GM10266 (cell line): ENCODE data around the gene OR51E2.

Experiments
- DNase-seq: peaks from one replicate; pipeline ENCODE4 v3.0.0; 2012; ENCODE audit errors: extremely low spot score
- TF ChIP-seq, protein P1 (sequence below): IDR thresholded peaks from 2 replicates; pipeline ENCODE4 v1.5.1; 2012; ENCODE audit warnings: mild to moderate bottlenecking, low read depth; ENCODE audit not compliant: control insufficient read depth, insufficient read depth; ENCODE audit errors: missing control alignments

Gene OR51E2

DNA sequence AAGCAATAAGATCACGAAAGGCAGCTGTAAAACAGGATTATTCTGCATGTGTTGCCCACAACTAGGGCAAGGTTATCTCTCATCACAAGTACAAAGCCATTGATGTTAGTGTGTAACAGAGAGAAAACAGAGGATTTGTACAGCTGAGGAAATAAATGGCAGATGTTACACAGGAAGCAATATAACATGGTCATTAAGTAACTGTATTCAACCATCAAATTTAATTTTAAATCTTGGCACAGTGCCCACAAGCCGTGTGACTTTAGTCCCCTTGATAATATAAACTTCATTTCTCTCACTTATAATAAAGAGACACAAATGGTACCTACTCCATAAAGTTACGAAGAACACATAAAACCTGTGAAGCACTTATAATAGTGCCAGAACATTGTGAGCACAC, 17.3 kb downstream of the OR51E2 start:
- DNase-seq, result no peak
- TF ChIP-seq, protein P1, sequence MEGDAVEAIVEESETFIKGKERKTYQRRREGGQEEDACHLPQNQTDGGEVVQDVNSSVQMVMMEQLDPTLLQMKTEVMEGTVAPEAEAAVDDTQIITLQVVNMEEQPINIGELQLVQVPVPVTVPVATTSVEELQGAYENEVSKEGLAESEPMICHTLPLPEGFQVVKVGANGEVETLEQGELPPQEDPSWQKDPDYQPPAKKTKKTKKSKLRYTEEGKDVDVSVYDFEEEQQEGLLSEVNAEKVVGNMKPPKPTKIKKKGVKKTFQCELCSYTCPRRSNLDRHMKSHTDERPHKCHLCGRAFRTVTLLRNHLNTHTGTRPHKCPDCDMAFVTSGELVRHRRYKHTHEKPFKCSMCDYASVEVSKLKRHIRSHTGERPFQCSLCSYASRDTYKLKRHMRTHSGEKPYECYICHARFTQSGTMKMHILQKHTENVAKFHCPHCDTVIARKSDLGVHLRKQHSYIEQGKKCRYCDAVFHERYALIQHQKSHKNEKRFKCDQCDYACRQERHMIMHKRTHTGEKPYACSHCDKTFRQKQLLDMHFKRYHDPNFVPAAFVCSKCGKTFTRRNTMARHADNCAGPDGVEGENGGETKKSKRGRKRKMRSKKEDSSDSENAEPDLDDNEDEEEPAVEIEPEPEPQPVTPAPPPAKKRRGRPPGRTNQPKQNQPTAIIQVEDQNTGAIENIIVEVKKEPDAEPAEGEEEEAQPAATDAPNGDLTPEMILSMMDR, result no peak

DNA sequence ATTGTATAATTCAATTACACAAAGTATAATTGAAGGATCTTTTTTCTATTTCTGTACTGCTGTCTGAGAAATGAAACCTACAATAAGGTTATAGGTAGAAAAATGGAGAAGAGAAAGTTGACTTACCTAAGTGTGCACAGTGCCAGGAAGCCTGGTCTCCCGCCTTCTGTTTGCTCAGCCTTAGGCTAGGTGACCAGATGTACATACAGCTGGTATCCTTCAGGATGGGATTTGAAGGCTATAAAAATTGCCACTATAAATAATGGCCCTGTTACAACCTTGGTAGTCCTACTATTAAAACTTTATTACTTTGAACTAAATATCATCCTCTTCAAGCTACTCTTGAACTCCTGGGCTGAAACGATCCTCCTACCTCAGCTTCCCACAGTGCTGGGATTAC, 19.7 kb downstream of the OR51E2 start:
- no peak for DNase-seq
- TF ChIP-seq, protein P1, result no peak

- no peak for DNase-seq
- TF ChIP-seq, protein P1, result no peak
Measured at GRCh38 chr11:4673781-4674180, 23.9 kb downstream of the OR51E2 start.

- TF ChIP-seq, protein P1, result no peak
- no peak for DNase-seq
Measured at GRCh38 chr11:4672470-4672869, 25.2 kb downstream of the OR51E2 start.

- TF ChIP-seq, protein P1, result no peak
- no peak for DNase-seq
Measured at GRCh38 chr11:4671741-4672140, 25.9 kb downstream of the OR51E2 start.

DNA sequence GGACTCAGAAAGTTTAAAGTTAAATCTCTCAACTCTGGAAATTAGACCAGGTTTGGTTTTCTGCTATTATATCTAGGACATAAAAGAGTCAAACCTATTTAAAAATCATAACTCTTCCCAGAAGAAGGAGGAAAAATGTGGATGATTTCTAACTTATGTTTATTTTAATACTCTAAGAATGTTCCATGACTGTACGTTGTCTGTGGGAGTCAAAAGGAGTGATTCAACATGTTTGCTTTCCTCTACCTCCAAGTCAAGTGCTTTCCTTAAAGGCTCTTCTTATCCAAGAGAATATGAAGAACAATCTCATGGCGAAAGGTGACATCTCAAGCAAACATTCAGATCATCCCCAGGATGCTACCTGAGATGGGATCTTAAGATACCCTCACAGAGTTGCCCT, 32.2 kb downstream of the OR51E2 start:
- no peak for DNase-seq
- TF ChIP-seq, protein P1, result no peak

DNA sequence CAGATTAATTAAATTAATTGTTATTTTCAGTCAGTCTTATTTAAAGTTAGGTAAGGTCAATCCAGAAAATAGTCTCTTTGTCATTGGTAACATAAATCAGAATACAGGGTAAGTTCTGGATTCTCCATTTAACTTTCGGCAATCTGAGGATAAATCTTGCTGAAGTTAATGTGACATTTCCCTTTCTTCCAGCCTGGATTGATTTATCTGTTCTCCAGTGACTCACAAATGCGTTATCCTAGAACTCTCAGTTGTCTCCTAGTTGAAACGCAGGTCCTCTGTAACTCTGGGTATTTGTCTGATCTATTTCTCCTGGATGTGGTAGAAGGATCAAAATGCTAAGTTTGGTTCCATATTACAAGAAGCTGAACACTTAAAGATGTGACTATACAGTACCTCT, 32.9 kb downstream of the OR51E2 start:
- no peak for DNase-seq
- TF ChIP-seq, protein P1, result no peak
